Raji (cell line): ENCODE data around the gene MDH1B.

Experiments
- POLR2A ChIP-seq: IDR thresholded peaks from 2 replicates; pipeline ENCODE4 v1.6.1; 2011; ENCODE audit warnings: low read depth, low read length, control low read depth; ENCODE audit not compliant: insufficient read depth

Gene MDH1B

GRCh38 chr2:206765242-206766056 is at the start of gene MDH1B, which contains the start of gene FASTKD2:
TSS of gene MDH1B (minus strand) at chr2:206765328. CDS start at chr2:206765271, 57 bp downstream.
TSS of gene FASTKD2 (plus strand) at chr2:206765606. CDS start at chr2:206766694, 1,088 bp downstream.
- TF ChIP-seq POLR2A, result peak; percentile 86

- TF ChIP-seq POLR2A, result no peak
Measured at GRCh38 chr2:206814498-206814897, 49.4 kb upstream of the MDH1B start.

GRCh38 chr2:206805887-206806607 is 40.9 kb upstream of the MDH1B start:
- TF ChIP-seq POLR2A, result no peak

- TF ChIP-seq POLR2A, result no peak
Measured at GRCh38 chr2:206804326-206804725, 39.2 kb upstream of the MDH1B start.

- no peak for TF ChIP-seq POLR2A
Measured at GRCh38 chr2:206802654-206803514, 37.8 kb upstream of the MDH1B start.

GRCh38 chr2:206801418-206802189 is 36.5 kb upstream of the MDH1B start:
- no peak for TF ChIP-seq POLR2A

- no peak for TF ChIP-seq POLR2A
Measured at GRCh38 chr2:206800506-206801417, 35.6 kb upstream of the MDH1B start.

- TF ChIP-seq POLR2A, result no peak
Measured at GRCh38 chr2:206799083-206799482, 34.0 kb upstream of the MDH1B start.

- no peak for TF ChIP-seq POLR2A
Measured at GRCh38 chr2:206798000-206798399, 32.9 kb upstream of the MDH1B start.

GRCh38 chr2:206797376-206797775 is 32.2 kb upstream of the MDH1B start:
- no peak for TF ChIP-seq POLR2A

GRCh38 chr2:206792645-206793044 is 27.5 kb upstream of the MDH1B start:
- TF ChIP-seq POLR2A, result no peak

GRCh38 chr2:206790311-206790935 is 25.3 kb upstream of the MDH1B start:
- TF ChIP-seq POLR2A, result no peak

- TF ChIP-seq POLR2A, result no peak
Measured at GRCh38 chr2:206784559-206785353, 19.6 kb upstream of the MDH1B start.

GRCh38 chr2:206783718-206784117 is 18.6 kb upstream of the MDH1B start:
- TF ChIP-seq POLR2A, result no peak
